Stimulated activated CD4-positive, alpha-beta T cell treated with anti-CD3 and anti-CD28 coated beads, Interleukin-2, amount 100 ng/mL, for 48 hours (primary cell): ENCODE results near the gene CKAP4.
"Not testable (repeated sequence)": the region's sequence is repeated elsewhere in the genome, so short reads cannot be mapped to it uniquely, and the experiment has no call there.

Experiments
- DNase-seq, 2 donors: peaks; one replicate each; pipeline ENCODE4 v3.0.0-alpha.2; 2020

The CKAP4 gene

DNA sequence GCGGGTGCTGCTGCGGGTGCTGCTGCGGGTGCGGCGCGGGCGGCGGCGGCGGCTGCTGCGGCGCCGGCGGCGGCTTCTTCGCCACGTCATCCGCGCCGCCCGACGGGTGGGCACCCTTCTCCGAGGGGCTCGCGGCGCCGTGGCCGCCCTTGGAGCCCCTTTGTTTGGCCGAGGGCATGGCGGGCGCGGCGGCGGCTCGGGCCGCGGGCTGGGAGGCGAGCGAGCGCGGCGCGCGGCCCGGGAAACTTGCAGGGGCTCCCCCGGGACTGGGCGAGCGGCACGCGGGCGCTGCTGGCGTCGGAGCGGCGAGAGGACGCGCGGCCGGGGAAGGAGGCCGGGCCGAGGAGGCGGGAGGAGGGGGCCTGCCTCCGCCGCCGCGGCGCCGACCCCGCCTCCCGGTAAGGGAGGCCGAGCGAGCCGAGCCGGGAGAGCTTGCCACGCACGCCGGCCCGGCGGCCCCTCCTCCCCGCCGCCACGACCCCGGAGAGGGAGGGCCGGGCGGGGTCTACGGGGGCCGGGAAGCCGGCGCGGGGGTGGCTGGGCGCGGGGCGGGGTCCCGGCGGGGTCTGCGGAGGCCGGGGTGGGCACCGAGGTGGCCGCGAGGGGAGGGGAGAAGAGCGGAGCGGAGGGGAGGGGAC lies at the start of gene CKAP4:
CKAP4 (minus strand) TSS at position 347 of the 638 bp plus-strand sequence; CDS start at position 178, 169 bp downstream.
- DNase-seq: peak; percentile 30 to 37

GRCh38 chr12:106297075-106297474 lies 49.3 kb upstream of the CKAP4 start:
- no peak for DNase-seq

DNA sequence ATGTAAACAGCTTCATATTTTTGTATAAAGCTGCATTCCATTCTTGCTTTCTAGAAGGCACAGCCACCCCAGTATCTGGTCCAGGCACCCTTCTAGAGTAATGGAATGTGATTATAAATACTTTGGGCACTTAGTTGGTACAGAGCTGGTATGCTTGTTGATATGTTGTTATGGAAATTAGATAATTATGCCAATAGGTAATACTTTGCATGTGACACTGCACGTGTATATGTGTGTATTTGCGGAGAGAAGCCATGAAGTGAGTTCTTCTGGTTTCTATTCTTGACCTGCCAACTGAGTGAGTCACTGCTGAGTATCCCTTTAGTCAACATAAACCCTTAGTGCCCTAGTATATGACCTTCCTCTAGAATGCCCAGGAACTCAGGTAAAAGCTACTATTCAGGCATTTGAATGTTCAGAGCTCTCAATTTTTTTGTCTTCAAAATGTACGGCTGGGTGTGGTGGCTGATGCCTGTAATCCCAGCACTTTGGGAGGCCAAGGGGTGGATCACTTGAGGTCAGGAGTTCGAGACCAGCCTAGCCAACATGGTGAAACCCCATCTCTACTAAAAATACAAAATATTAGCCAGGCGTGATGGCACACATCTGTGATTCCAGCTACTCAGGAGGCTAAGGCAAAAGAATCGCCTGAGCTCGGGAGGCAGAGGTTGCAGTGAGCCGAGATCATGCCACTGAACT lies 48.5 kb upstream of the CKAP4 start:
- no peak for DNase-seq

DNA sequence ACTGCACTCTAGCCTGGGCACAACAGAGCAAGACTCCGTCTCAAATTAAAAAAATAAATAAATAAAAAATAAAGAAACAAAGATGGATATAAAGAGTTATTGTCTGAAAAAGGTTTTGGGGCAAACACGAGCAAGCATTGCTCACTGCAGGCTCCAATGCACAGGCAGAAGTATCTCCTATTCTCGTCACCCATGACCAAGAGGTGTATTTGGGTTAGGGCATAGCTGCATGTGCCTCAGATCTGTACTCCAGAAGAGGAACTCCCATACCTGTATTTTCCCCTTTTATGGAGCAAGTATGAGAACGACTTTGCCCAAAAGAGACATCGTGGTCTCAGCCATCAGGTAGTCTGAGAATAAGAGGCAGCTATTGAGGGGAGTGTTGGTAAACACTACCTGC lies 44.5 kb upstream of the CKAP4 start:
- DNase-seq: no peak

DNA sequence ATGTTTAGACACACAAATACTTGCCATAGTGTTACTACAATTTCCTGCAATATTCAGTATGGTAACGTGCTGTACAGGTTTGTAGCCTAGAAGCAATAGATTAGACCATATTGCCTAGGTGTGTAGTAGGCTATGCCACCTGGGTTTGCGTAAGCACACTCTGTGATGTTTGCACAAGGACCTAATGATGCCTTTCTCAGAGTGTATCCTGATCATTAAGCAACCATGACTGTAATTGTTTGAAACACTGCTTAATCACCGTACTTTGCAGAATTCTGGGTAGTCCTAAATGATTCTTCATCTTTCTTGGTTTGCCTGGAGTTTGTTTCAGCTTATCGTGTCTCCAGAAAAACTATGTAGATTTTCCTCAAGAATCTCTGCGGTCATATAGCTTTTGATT lies 43.5 kb upstream of the CKAP4 start:
- no peak for DNase-seq

GRCh38 chr12:106290666-106291065 lies 42.8 kb upstream of the CKAP4 start:
- DNase-seq: no peak

GRCh38 chr12:106289196-106289681 lies 41.4 kb upstream of the CKAP4 start:
- DNase-seq: no peak

GRCh38 chr12:106288494-106289195 lies 40.8 kb upstream of the CKAP4 start:
- no peak for DNase-seq

DNA sequence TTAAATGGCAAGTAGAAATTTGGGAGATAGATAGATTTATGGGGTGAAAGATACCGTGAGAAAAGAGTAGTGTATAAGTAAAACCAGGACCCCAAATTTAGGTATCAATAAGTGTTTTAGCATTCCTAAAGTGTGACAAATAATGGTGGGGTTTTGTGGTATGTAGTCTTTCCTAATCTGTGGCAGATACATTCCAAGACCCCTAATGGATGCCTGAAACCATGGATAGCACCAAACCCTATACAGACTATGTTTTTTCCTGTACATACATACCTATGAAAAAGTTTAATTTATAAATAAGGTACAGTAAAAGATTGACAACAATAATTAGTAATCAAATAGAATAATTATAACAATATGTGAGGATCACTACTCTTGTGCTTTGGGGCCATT lies 40.3 kb upstream of the CKAP4 start:
- DNase-seq: no peak

- DNase-seq: no peak
Measured at GRCh38 chr12:106287364-106287763, 39.5 kb upstream of the CKAP4 start.

DNA sequence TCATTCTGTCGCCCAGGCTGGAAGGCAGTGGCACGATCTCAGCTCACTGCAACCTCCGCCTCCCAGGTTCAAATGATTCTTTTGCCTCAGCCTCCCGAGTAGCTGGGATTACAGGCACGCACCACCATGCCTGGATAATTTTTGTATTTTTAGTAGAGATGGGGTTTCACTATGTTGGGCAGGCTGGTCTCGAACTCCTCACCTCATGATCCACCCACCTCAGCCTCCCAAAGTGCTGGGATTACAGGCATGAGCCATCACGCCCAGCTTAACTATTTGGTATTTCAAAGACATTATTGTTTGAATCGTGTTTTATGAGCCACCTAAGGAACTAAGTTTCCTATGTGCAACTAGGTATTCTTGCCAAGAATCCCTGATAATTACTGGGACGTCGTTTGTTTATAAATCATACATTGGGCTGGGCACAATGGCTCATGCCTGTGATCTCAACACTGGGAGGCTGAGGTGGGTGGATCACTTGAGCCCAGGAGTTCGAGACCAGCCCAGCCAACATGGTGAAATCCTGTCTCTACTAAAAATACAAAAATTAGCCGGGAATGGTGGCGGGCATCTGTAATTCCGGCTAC lies 38.8 kb upstream of the CKAP4 start:
- DNase-seq: not testable (repeated sequence)

- no peak for DNase-seq
Measured at GRCh38 chr12:106285982-106286381, 38.2 kb upstream of the CKAP4 start.

DNA sequence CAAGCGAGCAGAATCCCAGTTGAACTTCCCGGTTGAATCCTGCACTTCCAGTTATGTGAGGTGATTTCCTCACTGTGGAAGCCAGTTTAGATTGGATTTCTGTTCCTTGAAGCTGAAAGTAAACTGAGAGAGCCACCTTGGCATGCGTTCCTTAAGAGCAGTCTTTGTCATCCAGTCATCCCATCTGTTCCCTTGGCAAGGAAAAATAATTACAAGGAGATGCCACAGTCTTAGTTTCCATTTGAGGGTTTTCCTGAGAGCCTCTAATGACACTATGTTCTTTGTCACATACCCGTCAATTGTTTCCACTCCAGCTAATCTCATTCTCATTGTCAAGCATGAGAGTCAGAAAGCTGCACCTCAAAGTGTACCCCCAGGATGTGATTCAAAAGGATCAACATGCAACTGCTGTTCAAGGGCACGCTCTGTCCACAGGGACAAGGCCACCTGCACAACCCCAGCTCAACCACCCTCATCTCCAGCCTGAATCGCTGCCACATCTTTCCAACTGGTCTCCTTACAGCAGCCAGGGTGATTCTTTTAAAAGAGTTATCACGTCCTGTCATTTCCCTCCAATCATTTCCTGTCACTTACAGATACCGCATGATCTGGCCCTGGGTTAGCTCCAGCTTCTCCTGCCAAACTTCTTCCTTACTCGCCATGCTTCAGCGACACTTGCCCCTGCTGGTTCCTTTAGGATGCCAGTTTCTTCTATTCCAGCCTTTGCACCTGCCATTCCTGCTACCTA lies 36.7 kb upstream of the CKAP4 start:
- DNase-seq: no peak

DNA sequence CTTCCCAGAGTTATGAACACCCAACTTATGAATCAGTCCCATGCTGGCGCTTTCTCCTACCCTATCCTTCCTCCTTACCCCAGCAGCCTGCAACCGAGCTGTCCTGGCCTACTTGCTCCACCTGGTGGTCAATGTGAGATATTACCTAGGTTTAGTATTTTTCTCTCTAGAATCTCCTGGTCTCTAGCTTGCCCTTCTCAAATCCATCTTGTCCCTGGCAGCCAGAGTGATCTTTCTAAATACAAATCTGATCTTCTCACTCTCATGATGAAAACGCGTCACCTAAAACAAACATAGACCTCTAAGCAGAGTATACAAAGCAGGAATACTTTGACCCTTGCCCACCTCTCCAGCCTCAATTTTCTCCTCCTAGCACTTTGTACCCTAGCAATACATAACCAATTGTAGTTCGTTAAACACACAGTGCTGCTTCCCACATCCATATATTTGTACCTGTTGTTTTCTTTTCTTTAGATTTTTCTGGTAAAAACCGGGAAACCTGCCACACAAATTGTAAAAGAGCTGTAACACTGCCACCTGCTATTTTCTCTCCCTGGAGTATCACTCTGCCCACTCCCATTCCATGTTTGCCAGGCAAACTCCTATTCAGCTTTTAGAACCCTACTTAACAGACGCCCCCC lies 34.8 kb upstream of the CKAP4 start:
- peak in 1 of 2 donors; percentile 36 for DNase-seq

- no peak for DNase-seq
Measured at GRCh38 chr12:106281804-106282203, 34.0 kb upstream of the CKAP4 start.

- no peak for DNase-seq
Measured at GRCh38 chr12:106281056-106281782, 33.4 kb upstream of the CKAP4 start.

DNA sequence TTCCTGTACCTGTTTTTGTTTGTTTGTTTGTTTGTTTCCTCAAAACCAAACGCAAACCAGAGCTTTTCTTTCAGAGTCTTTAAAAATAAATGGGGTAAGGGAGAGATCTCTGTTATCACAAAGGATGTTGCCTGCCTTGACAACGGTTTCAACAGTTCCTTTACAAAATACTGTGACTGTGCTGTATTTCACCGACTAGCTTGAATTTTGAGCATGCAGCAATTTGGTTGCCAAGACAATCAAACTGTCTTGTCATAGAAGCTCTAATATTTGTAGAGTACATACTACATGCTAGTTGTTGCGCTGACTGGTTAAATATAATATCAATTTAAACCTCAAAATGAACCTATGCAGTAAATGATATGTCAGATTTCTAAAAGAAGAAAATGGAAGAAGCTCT lies 32.3 kb upstream of the CKAP4 start:
- DNase-seq: no peak

DNA sequence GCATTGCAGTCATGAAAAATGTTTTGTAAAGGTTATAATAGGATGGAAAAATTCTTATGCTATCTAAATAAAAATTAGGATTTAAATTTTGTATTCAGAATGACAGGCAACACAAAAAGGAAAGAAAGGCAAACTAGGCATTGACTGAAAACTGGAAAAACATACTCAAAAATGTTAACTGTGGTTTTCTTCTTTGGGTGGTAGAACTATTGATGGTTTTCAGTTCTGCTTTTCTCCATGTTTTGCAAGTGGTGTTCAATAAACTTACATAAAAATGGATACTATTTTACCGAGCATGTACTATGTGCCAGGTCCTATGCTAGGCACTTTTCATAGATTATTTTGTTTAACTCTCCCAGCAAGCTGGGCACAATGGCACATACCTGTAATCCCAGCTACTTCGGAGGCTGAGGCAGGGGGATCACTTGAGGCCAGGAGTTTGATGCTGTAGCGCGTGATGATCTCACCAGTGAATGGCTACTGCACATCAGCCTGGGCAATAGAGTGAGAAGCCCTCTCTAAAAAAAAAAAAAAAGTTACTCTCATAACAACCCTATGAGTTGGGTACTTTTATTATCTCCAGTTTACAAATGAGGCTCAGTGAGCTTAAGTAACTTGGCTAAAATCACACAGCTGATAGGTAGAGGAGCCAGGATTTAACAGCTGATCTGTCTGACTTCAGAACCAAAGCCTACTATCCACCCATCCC lies 28.4 kb upstream of the CKAP4 start:
- DNase-seq: no peak

DNA sequence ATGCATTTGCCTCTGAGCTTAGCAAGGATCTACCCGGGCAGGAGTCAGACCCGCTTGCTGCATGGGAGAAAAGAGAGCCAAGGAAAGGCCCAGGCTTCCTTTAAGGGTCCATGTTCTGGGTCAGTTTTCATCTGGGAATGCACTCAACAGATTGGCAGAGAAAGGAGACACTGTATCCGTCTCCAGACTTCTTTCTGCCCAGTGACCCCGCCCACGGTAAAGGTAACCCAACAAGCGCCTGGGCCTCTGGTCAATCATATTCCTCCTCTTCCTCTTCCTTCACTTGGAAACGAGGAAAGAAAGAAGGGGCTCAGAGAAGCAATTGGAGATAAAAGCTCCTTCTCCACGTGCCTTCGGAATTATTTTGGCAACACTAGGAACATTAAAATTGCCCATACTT lies 27.6 kb upstream of the CKAP4 start:
- no peak for DNase-seq

- no peak for DNase-seq
Measured at GRCh38 chr12:106274575-106275121, 26.8 kb upstream of the CKAP4 start.

DNA sequence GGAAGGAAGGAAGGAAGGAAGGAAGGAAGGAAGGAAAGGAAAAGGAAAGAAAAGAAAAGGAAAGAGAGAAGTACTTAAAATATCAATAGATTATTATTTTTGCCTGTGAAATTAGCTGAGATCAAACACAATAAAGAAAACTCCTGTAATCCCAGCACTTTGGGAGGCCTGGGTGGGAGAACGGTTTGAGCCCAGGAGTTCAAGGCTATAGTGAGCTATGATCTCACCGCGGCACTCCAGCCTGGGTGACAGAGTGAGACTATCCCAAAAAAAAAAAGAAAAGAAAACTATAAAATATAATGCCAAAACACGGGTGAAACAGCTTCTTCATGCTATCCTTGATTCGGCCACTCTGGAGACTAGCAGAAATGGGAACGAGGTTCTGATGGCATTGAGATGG lies 26.2 kb upstream of the CKAP4 start:
- no peak for DNase-seq
